Measurements from ENCODE around the gene NUP210.

DNA sequence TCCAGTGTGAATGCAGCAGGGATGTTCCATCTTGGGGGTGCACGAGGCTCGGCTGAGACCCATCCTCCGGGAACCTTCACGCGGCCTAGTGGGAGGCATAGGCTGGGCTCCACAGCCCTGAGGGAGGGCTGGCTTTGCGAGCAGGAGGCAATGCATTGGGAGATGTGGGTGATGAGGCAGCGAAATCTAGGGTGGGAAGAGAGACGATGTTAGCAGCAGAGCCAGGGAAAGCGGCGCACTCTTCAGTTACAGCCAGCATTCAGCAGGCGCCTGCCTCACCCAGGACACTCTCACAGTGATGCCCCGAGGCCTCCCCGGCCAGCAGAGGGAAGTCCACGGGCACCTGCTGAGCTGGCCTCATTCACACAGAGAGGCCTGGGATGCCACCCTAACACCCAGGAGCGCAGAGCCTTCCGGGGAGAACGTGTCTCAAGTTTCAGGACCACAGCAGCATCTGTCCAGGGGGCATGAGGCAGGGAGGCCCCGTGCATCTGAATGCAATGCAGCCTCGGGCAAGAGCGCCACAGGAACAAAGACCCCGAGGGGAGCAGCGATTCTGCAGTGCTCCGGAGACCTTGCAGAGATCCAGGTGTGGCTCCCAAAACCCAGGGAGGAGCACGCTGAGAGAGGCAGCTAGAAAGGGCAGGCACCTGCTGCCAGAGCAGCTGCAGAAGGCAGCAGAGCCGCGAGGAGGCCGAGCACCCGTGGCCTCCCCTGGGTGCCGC is 102.4 kb downstream of the NUP210 start:
- TF ChIP-seq, protein P1, sequence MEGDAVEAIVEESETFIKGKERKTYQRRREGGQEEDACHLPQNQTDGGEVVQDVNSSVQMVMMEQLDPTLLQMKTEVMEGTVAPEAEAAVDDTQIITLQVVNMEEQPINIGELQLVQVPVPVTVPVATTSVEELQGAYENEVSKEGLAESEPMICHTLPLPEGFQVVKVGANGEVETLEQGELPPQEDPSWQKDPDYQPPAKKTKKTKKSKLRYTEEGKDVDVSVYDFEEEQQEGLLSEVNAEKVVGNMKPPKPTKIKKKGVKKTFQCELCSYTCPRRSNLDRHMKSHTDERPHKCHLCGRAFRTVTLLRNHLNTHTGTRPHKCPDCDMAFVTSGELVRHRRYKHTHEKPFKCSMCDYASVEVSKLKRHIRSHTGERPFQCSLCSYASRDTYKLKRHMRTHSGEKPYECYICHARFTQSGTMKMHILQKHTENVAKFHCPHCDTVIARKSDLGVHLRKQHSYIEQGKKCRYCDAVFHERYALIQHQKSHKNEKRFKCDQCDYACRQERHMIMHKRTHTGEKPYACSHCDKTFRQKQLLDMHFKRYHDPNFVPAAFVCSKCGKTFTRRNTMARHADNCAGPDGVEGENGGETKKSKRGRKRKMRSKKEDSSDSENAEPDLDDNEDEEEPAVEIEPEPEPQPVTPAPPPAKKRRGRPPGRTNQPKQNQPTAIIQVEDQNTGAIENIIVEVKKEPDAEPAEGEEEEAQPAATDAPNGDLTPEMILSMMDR (IDR thresholded peaks at IDR 0.05) = no peak
- TF ChIP-seq POLR2AphosphoS5 (IDR thresholded peaks at IDR 0.05) = no peak

Data from suprapubic skin (tissue), 3 donors.